Heart left ventricle (tissue), 13 donors: ENCODE results near the gene IER5L.

Experiments used
- POLR2A ChIP-seq, 2 donors: fragments of 450-650 bp; IDR thresholded peaks; one replicate each; pipeline ENCODE4 v1.6.1; 2017; ENCODE audit warnings: antibody characterized with exemption in 2 of 2, mild to moderate bottlenecking in 2 of 2, moderate library complexity in 2 of 2
- TF ChIP-seq, protein P1 (sequence below), 12 donors: fragments of 200-600 bp; sonication (generic) in 4 of 12; IDR thresholded peaks; one replicate each; pipeline versions ENCODE4 v1.5.0 to v1.8.0; 2018 to 2022; ENCODE audit warnings: antibody characterized with exemption in 12 of 12, mild to moderate bottlenecking in 5 of 12
- donor health status: ischemic (EF 13 %, LVEDD 7.1; RV severe dilation, severe dysfunction).
- donor health status: DM: no; HTN: yes; CAD: no.
- donor health status: DM: no; HTN: no; CAD: no.
- donor health status: ischemic (EF 25% LVEDD 6.9; RV normal size, moderate dysfunction).
- donor health status: ischemic (EF 25% LVEDD 5.7; RV mildly dilated, moderate dysfunction).
- donor health status: ischemic (EF 35%, LVEDD 5.7; RV mildly dilated, moderate dysfunction).
- donor health status: nonischemic (EF 11% LVEDD 7.7; RV severe dilation, severe dysfunction).
- donor health status: DM: yes; HTN: yes; CAD: no.
- donor health status: PGD.
- donor health status: ischemic (EF 29% LVEDD 5.4; RV normal size, mild dysfunction).
- donor health status: nonischemic (EF 23%, LVEDD 6.1; RV moderate dilation, normal function).

DNA sequence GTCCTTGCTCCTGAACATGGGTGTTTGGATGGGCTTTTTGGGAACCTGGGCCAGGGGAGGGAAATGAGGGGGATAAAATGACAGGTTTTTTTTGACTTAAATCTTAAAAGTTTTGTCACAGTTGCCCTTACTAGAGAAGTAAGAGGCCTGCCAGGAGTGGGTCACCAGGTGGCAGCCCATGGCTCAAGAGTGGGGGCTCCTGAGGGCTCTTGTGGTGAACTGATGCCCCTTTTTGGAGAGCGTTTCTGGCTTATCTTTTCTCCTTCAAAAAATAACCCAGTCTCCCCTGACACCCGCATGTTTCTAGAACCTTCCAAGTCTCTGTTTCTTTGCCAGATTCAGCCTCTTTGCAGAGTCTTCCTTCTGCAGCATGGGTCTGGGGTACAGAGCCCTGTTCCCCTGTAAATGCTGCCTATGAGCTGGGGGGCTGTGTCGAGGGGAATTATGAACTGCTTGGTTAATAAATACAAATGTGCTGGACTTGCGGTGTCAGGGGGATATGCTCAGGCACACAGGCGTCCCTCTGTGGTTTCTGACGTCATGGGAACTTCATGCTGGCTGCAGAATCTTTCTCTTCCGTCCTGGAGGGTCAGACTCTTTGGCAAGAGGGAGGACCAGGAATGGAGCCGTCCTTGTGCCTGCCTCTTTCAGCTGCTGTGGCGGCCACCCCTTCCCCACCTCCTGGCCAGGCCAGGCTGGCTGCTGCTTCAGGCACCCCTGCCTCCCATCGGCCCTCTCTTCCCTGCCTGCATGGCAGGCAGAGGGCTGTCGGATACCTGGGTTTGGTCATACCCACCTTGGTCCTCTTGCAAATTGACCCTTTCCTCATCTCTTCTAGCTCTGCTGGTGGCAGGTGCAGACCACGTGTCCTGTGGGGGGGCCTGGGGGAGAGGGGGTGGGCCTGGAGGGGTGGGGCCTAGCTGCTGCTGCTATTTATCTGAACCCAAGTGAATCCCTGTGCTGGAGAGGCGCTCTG, 36.7 kb downstream of the IER5L start:
- TF ChIP-seq POLR2A (IDR thresholded peaks at IDR 0.05) = peak in 1 of 2 donors; percentile 58
- TF ChIP-seq, protein P1, sequence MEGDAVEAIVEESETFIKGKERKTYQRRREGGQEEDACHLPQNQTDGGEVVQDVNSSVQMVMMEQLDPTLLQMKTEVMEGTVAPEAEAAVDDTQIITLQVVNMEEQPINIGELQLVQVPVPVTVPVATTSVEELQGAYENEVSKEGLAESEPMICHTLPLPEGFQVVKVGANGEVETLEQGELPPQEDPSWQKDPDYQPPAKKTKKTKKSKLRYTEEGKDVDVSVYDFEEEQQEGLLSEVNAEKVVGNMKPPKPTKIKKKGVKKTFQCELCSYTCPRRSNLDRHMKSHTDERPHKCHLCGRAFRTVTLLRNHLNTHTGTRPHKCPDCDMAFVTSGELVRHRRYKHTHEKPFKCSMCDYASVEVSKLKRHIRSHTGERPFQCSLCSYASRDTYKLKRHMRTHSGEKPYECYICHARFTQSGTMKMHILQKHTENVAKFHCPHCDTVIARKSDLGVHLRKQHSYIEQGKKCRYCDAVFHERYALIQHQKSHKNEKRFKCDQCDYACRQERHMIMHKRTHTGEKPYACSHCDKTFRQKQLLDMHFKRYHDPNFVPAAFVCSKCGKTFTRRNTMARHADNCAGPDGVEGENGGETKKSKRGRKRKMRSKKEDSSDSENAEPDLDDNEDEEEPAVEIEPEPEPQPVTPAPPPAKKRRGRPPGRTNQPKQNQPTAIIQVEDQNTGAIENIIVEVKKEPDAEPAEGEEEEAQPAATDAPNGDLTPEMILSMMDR (IDR thresholded peaks at IDR 0.05) = no peak
